HL-60 (cell line): ENCODE measurements around the gene GFRA1.

ENCODE experiments used
- DNase-seq, 2 experiments: peaks; one replicate each; pipeline ENCODE4 v3.0.0-alpha.2; 2010 to 2020; ENCODE audit warnings: low read depth in 1 of 2, low spot score in 1 of 2
- H3K27ac ChIP-seq: fragments of 250-450 bp; sonication (Bioruptor Pico); replicated peaks from 2 replicates; pipeline ENCODE4 v1.5.1; 2020; ENCODE audit warnings: mild to moderate bottlenecking, moderate library complexity
- H3K27me3 ChIP-seq: fragments of 250-450 bp; sonication (Bioruptor Pico); 2 replicates; pipeline ENCODE4 v1.5.1; 2021; ENCODE audit warnings: mild to moderate bottlenecking, moderate library complexity; ENCODE audit not compliant: insufficient read depth, poor library complexity, severe bottlenecking
- H3K4me3 ChIP-seq: replicated peaks from 2 replicates; pipeline ENCODE4 v1.5.1; 2011; ENCODE audit warnings: mild to moderate bottlenecking, control low read depth, low read length; ENCODE audit not compliant: insufficient read depth
- CTCF ChIP-seq: IDR thresholded peaks from one replicate; pipeline ENCODE4 v1.5.1; 2011; ENCODE audit warnings: low read length, control low read depth, inconsistent platforms; ENCODE audit not compliant: insufficient read depth
- GABPA ChIP-seq: IDR thresholded peaks from 2 replicates; pipeline ENCODE4 v1.6.1; 2012; ENCODE audit warnings: low read depth
- POLR2AphosphoS5 ChIP-seq: IDR thresholded peaks from 2 replicates; pipeline ENCODE4 v1.6.1; 2012; ENCODE audit warnings: low read depth
- REST ChIP-seq: IDR thresholded peaks from 2 replicates; pipeline ENCODE4 v1.6.1; 2012; ENCODE audit warnings: low read depth; ENCODE audit not compliant: insufficient replicate concordance
- SPI1 ChIP-seq: IDR thresholded peaks from 2 replicates; pipeline ENCODE4 v1.6.1; 2012; ENCODE audit warnings: low read depth, mild to moderate bottlenecking, borderline replicate concordance
- long read RNA-seq: library from polyadenylated mRNA; unstranded; transcript quantifications from one replicate; pipeline ENCODE4 v2.0.0, GENCODE V29; 2020

Gene GFRA1
- long read RNA-seq: 0 reads

- H3K4me3 ChIP-seq: no peak within 1 kb of the TSS
- no peak for DNase-seq
- H3K27me3 ChIP-seq: peaks cover 44% of the 10 kb centered on the region
- no peak within 1 kb of the TSS for H3K27ac ChIP-seq
- TF ChIP-seq SPI1: no peak
- TF ChIP-seq GABPA: no peak
- no peak for TF ChIP-seq REST
- no peak for TF ChIP-seq CTCF
- no peak for TF ChIP-seq POLR2AphosphoS5
These were observed at the start of gene GFRA1 for GRCh38 chr10:116272440-116273283. TSS of gene GFRA1 (minus strand) at chr10:116273206. CDS start at chr10:116272029, 1,177 bp downstream.

- DNase-seq: peak in 1 of 2 experiments; percentile 9
- no peak overlapping the region for H3K27ac ChIP-seq
- H3K27me3 ChIP-seq: no peaks in the 10 kb centered on the region
- TF ChIP-seq POLR2AphosphoS5 (no peak), SPI1 (peak; percentile 25; the same call in 1 of the 2 replicates), GABPA (no peak)
- H3K4me3 ChIP-seq: no peak overlapping the region
These were observed 43.5 kb upstream of the GFRA1 start for GRCh38 chr10:116316503-116316902.

GRCh38 chr10:116312548-116312947, 39.5 kb upstream of the GFRA1 start:
- Histone ChIP-seq H3K4me3 (no peak overlapping the region), H3K27ac (no peak overlapping the region), H3K27me3 (no peaks in the 10 kb centered on the region)
- no peak for DNase-seq
- no peak for TF ChIP-seq SPI1

GRCh38 chr10:116311706-116312490, 38.9 kb upstream of the GFRA1 start:
- H3K27me3 ChIP-seq: no peaks in the 10 kb centered on the region
- no peak for DNase-seq
- H3K4me3 ChIP-seq: no peak overlapping the region
- no peak overlapping the region for H3K27ac ChIP-seq
- TF ChIP-seq SPI1 (no peak), POLR2AphosphoS5 (no peak), REST (no peak), CTCF (no peak), GABPA (no peak)
